ENCODE data around the gene RAD9B.
"Not testable (repeated sequence)": the region's sequence is repeated elsewhere in the genome, so short reads cannot be mapped to it uniquely, and the experiment has no call there.

Gene RAD9B

GRCh38 chr12:110537605-110538409 lies 35.7 kb downstream of the RAD9B start:
- H3K4me3 ChIP-seq (ENCODE audit: low read depth, low read length), result no peak overlapping the region
- no peak for TF ChIP-seq CTCF (IDR thresholded peaks at IDR 0.05; ENCODE audit: low read depth, low read length, missing control alignments)
- DNase-seq (ENCODE audit: low read depth), result no peak

- DNase-seq (ENCODE audit: low read depth), result no peak
- no peak for TF ChIP-seq CTCF (IDR thresholded peaks at IDR 0.05; ENCODE audit: low read depth, low read length, missing control alignments)
These were observed 36.9 kb downstream of the RAD9B start for GRCh38 chr12:110538869-110539622.

GRCh38 chr12:110540048-110540447 lies 37.9 kb downstream of the RAD9B start:
- no peak overlapping the region for H3K4me3 ChIP-seq (ENCODE audit: low read depth, low read length)
- no peak for DNase-seq (ENCODE audit: low read depth)
- TF ChIP-seq CTCF (IDR thresholded peaks at IDR 0.05; ENCODE audit: low read depth, low read length, missing control alignments), result no peak

More at GRCh38 chr12:110538869-110539622, 36.9 kb downstream of the RAD9B start:
- H3K4me3 ChIP-seq (ENCODE audit: low read depth, low read length), result no peak overlapping the region

- peak overlapping the region; percentile 11; the same call in 1 of the 2 replicates for H3K4me3 ChIP-seq (ENCODE audit: low read depth, low read length)
- peak; percentile 54 for DNase-seq (ENCODE audit: low read depth)
- no peak for TF ChIP-seq CTCF (IDR thresholded peaks at IDR 0.05; ENCODE audit: low read depth, low read length, missing control alignments)
These were observed 41.3 kb downstream of the RAD9B start for GRCh38 chr12:110543252-110543959.

GRCh38 chr12:110543965-110544364 lies 41.8 kb downstream of the RAD9B start:
- no peak for DNase-seq (ENCODE audit: low read depth)
- no peak overlapping the region for H3K4me3 ChIP-seq (ENCODE audit: low read depth, low read length)
- TF ChIP-seq CTCF (IDR thresholded peaks at IDR 0.05; ENCODE audit: low read depth, low read length, missing control alignments), result no peak

GRCh38 chr12:110545259-110545658 lies 43.1 kb downstream of the RAD9B start:
- DNase-seq (ENCODE audit: low read depth); H3K4me3 ChIP-seq (ENCODE audit: low read depth, low read length): not testable (repeated sequence)

GRCh38 chr12:110545812-110546211 lies 43.7 kb downstream of the RAD9B start:
- no peak overlapping the region for H3K4me3 ChIP-seq (ENCODE audit: low read depth, low read length)
- no peak for DNase-seq (ENCODE audit: low read depth)
- TF ChIP-seq CTCF (IDR thresholded peaks at IDR 0.05; ENCODE audit: low read depth, low read length, missing control alignments), result no peak

Data from GM12864 (cell line).